Uterus (tissue), 4 donors: ENCODE results near the gene HMCN1. TPM values are rescaled to one million over a fixed set of nuclear protein-coding genes. Genes with fewer than 3 reads are reported as not detected.

Source experiments
- DNase-seq, 2 donors: peaks; one replicate each; pipeline ENCODE4 v3.0.0-alpha.2; 2019 to 2020
- H3K27ac ChIP-seq, 2 donors: fragments of 200-600 bp; sonication (generic); 1 replicate in 1 of 2; 2 replicates in 1 of 2; pipeline ENCODE4 v1.5.1; 2016 to 2018
- H3K27me3 ChIP-seq, 2 donors: fragments of 200-600 bp; sonication (generic); one replicate each; pipeline ENCODE4 v1.5.1; 2018 to 2019; ENCODE audit warnings: control low read depth in 1 of 2
- H3K36me3 ChIP-seq, 2 donors: fragments of 200-600 bp; sonication (generic); one replicate each; pipeline ENCODE4 v1.5.1; 2019; ENCODE audit warnings: control low read depth in 1 of 2
- H3K4me1 ChIP-seq, 2 donors: fragments of 200-600 bp; sonication (generic); one replicate each; pipeline ENCODE4 v1.5.1; 2018 to 2019; ENCODE audit warnings: control low read depth in 1 of 2
- H3K4me3 ChIP-seq, 2 donors: fragments of 200-600 bp; sonication (generic); 1 replicate in 1 of 2; 2 replicates in 1 of 2; pipeline ENCODE4 v1.5.1; 2018 to 2019; ENCODE audit warnings: mild to moderate bottlenecking in 1 of 2
- H3K9me3 ChIP-seq, 2 donors: fragments of 200-600 bp; sonication (generic); one replicate each; pipeline ENCODE4 v1.5.1; 2019; ENCODE audit warnings: control low read depth in 1 of 2
- CTCF ChIP-seq, 4 experiments: fragments of 200-600 bp in 2 of 4; fragments of 450-650 bp in 2 of 4; sonication (generic) in 2 of 4; IDR thresholded peaks; one replicate each; pipeline ENCODE4 v1.5.1; 2016 to 2019; ENCODE audit warnings: antibody characterized with exemption in 4 of 4, mild to moderate bottlenecking in 2 of 4, moderate library complexity in 1 of 4
- POLR2A ChIP-seq, 2 donors: fragments of 450-650 bp; IDR thresholded peaks; one replicate each; pipeline ENCODE4 v1.6.1; 2016; ENCODE audit warnings: antibody characterized with exemption in 2 of 2, mild to moderate bottlenecking in 1 of 2, moderate library complexity in 1 of 2
- intact Hi-C: fragments of 100-400 bp; cut with DNase I; formaldehyde crosslinking; loops from one replicate; pipeline ENCODE4 v1.15.1; 2023; ENCODE audit warnings: low total_unique reads
- total RNA-seq, 4 donors: library from RNA; depleted of rRNA in 3 of 4; stranded (reverse); fragments of >200 nt in 3 of 4; gene quantifications; one replicate each; pipeline versions ENCODE4 v1.1.0 to v1.2.4, GENCODE V29; 2014 to 2023
- donor health status: DM: yes; HTN: yes; CAD: no.

Gene HMCN1
- total RNA-seq, 4 donors from 2014 or later: 0.59 to 92.9 (median 5.1) TPM

GRCh38 chr1:186213225-186213607 is 479.0 kb downstream of the HMCN1 start:
- Histone ChIP-seq H3K4me3 (no peak overlapping the region), H3K36me3 (no peaks in the 10 kb centered on the region), H3K9me3 (no peaks in the 10 kb centered on the region), H3K4me1 (no peaks in the 10 kb centered on the region), H3K27ac (no peak overlapping the region), H3K27me3 (no peaks in the 10 kb centered on the region)
- intact Hi-C loops: no loop called here
- TF ChIP-seq POLR2A (IDR thresholded peaks at IDR 0.05) (no peak), CTCF (IDR thresholded peaks at IDR 0.05) (no peak)
- no peak for DNase-seq

- intact Hi-C loops: no loop called here
Measured at GRCh38 chr1:186214791-186215190, 480.6 kb downstream of the HMCN1 start.

GRCh38 chr1:186215636-186216035 is 481.4 kb downstream of the HMCN1 start:
- intact Hi-C loops: no loop called here
- Histone ChIP-seq H3K36me3 (no peaks in the 10 kb centered on the region), H3K27me3 (no peaks in the 10 kb centered on the region), H3K9me3 (no peaks in the 10 kb centered on the region), H3K4me3 (no peak overlapping the region), H3K4me1 (no peaks in the 10 kb centered on the region), H3K27ac (no peak overlapping the region)
- DNase-seq: no peak
- TF ChIP-seq POLR2A (IDR thresholded peaks at IDR 0.05): no peak
- TF ChIP-seq CTCF (IDR thresholded peaks at IDR 0.05): no peak

More at GRCh38 chr1:186214791-186215190, 480.6 kb downstream of the HMCN1 start:
- no peak overlapping the region for H3K4me3 ChIP-seq
- H3K9me3 ChIP-seq: no peaks in the 10 kb centered on the region
- TF ChIP-seq POLR2A (IDR thresholded peaks at IDR 0.05) (no peak), CTCF (IDR thresholded peaks at IDR 0.05) (no peak)
- no peak for DNase-seq
- no peak overlapping the region for H3K27ac ChIP-seq
- H3K4me1 ChIP-seq: no peaks in the 10 kb centered on the region
- H3K27me3 ChIP-seq: no peaks in the 10 kb centered on the region
- no peaks in the 10 kb centered on the region for H3K36me3 ChIP-seq

GRCh38 chr1:186218654-186219352 is 484.6 kb downstream of the HMCN1 start:
- no peaks in the 10 kb centered on the region for H3K36me3 ChIP-seq
- intact Hi-C loops: no loop called here

More at GRCh38 chr1:186218654-186219352, 484.6 kb downstream of the HMCN1 start:
- H3K4me1 ChIP-seq: no peaks in the 10 kb centered on the region
- DNase-seq: no peak
- H3K9me3 ChIP-seq: no peaks in the 10 kb centered on the region
- no peaks in the 10 kb centered on the region for H3K27me3 ChIP-seq
- no peak overlapping the region for H3K27ac ChIP-seq
- no peak overlapping the region for H3K4me3 ChIP-seq
- TF ChIP-seq CTCF (IDR thresholded peaks at IDR 0.05) (no peak), POLR2A (IDR thresholded peaks at IDR 0.05) (no peak)
